GM18861 (cell line): ENCODE results near the gene MMP28.
A peak's percentile ranks its signal among the peaks of the same experiment; 100 is the strongest.

Source experiments
- ATAC-seq: cut with Tn5 transposase; IDR thresholded peaks from one replicate; pipeline ENCODE4 v1.9.1; 2021; ENCODE audit not compliant: unreplicated experiment

MMP28 gene, protein sequence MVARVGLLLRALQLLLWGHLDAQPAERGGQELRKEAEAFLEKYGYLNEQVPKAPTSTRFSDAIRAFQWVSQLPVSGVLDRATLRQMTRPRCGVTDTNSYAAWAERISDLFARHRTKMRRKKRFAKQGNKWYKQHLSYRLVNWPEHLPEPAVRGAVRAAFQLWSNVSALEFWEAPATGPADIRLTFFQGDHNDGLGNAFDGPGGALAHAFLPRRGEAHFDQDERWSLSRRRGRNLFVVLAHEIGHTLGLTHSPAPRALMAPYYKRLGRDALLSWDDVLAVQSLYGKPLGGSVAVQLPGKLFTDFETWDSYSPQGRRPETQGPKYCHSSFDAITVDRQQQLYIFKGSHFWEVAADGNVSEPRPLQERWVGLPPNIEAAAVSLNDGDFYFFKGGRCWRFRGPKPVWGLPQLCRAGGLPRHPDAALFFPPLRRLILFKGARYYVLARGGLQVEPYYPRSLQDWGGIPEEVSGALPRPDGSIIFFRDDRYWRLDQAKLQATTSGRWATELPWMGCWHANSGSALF

DNA sequence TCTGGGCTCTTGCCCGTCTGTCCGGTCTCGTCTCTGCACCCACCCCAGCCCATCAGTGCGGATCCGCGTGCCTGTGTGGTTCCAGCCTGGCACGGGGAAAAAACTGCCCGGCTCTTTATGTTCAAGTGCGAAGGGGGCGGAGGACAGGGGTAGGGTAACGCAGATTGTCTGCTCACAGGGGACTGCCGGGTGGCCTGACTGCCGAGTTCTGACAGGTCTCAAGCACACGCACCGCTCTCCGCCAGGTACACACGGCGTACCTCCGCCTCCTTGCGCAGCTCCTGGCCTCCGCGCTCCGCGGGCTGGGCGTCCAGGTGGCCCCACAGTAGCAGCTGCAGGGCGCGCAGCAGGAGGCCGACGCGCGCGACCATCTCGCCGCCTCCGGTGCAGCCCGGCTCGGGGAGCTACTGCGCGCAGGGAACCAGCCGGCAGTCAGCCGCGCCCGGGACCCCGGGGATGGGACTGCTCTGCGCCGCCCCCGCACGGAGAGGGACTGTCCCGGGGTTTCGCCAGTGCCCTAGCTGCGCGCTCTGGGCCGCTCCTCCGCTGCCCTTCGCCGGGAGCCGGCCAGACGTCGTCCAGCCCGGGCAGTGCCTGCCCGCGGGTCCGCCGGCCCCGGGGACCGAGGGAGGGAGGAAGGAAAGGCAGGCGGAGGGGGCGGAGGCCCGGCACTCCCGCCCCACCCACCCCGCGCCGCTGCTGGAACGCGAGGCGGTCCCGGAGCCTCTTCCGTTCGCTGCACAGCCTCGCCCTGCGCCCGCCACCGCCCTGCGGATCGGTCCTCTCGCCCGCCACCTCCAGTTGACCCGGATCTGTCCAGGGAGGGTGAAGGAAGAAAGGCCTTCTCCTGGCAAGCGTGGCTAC lies at the start of gene MMP28:
TSS of gene MMP28 (minus strand) at position 635 of the 864 bp plus-strand sequence. CDS start at position 371, 264 bp downstream.
- ATAC-seq: no peak

DNA sequence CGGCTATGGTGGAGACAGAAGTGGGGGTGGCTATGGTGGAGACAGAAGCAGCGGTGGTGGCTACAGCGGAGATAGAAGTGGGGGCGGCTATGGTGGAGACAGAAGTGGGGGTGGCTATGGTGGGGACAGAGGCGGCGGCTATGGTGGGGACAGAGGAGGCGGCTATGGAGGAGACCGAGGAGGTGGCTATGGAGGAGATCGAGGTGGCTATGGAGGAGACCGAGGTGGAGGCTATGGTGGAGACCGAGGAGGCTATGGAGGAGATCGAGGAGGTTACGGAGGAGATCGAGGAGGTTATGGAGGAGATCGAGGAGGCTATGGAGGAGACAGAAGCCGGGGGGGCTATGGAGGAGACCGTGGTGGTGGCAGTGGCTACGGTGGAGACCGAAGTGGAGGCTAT lies 49.1 kb upstream of the MMP28 start:
- no peak for ATAC-seq

DNA sequence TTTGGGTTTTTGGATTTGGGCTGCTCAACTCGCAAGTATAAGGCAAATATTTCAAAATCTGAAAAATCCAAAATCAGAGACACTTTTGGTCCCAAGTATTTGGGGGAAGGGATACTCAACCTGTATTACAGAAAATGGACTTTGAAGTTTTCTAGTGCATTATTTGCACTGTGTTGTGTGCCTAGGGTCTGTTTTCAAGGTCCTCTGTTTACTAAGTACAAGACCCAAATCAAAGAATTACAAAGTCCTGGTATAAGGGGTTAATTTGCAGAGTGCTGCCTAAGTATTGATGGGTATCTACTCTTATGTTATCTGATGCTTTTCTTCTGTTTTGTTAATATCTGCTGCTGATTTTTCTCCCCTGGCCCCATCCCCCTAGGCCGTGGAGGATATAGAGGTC lies 48.3 kb upstream of the MMP28 start:
- ATAC-seq: no peak

DNA sequence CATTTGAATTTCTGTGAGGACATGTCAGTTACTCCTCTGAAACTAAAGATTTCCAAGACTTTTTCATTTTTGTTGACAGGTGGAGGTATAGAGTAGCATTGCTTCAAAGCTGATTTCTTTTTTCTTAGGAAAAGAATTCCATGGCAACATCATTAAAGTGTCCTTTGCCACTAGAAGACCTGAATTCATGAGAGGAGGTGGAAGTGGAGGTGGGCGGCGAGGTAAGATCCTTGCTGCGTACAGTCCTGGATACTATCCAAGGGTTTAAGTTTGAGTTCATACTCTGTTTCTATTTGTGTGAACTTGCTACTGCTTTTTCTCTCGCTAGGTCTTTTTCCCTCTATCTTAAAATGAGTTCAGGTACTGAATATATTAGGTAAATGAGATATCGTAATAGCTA lies 46.8 kb upstream of the MMP28 start:
- no peak for ATAC-seq

DNA sequence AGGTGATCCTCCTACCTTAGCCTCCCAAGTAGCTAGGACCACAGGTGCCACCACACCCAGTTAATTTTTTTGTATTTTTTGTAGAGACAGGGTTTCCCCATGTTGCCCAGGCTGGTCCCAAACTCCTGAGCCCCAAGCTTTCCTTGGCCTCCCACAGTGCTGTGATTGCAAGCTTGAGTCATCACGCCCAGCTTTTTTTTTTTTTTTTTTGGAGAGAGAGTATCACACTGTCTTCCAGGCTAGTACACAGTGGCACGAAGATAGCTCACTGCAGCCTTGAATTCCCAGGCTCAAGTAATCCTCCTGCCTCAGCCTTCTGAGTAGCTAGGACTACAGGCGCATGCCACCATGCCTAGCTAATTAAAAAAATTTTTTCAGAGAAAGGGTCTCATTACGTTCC lies 46.1 kb upstream of the MMP28 start:
- no peak for ATAC-seq

DNA sequence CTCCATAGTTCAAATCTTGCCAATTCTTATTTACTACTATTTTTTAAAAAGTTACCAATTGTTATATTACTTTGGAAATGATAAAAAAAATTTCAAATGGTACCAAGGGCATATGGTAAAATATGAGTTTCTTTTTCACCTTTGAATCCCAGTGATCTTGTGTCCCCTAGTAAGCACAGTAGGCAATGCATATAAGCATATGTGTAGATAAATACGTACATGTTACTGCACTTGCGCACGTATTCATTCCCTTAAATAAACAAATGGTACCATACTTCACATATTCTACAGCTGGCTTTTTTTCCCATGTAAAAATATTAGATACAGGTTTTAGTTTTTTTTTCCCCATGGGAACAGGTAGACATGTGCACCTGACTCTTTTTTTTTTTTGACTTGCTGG lies 45.7 kb upstream of the MMP28 start:
- no peak for ATAC-seq

DNA sequence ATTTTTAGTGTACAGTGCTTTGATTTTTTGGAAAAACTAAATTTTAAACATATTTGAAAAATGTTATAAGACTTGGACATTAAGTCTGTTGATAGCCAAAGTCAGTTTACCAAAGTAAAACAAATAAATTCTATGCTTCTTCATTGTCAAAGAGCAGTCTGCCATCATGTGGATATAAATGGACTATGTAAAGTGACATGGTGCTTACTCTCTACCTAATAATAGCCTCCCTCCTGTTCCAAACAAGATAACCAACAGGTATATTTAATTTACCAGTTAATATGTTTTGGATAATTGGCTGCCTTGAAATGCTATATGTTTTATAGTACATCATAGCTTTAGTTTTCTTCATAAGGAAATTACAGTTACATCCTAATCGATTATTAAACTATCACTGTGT lies 29.8 kb upstream of the MMP28 start:
- ATAC-seq: no peak

DNA sequence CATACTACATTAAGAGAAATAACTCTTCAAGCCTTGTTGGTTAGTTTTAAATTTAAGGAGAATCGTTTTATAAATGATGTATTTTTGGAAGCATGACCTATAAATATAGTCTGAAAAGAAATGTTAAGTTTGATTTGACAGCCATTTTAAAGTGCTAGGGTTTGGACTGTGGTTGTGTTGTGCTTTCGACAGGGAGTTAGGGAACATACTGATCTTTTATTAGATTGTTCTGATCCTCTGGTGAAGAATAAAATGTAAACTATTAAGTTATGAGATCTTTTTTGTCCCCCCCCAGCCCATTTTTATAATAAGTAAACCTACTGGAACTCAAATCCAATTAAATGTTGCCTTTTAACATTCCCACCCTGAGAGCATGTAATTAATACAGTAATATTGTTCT lies 25.9 kb upstream of the MMP28 start:
- no peak for ATAC-seq

DNA sequence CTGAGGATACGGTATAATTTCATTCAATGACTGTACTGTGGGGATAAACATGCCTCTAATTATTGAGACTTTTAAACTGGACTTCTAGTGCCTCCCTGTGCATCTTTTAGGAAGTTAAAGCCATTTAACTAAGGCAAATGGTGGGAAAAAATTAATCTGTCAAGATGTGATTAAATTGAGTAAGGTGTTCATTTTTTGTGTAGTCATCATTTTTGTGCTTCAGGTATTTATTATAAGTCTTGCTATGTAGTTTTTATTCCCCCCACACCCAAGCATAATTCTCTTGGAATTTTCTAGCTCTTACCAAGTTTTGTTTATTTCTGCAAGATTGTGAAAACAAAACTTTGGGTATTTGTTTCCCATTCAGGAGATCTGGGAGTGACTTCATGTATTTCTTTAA lies 24.0 kb upstream of the MMP28 start:
- ATAC-seq: no peak

DNA sequence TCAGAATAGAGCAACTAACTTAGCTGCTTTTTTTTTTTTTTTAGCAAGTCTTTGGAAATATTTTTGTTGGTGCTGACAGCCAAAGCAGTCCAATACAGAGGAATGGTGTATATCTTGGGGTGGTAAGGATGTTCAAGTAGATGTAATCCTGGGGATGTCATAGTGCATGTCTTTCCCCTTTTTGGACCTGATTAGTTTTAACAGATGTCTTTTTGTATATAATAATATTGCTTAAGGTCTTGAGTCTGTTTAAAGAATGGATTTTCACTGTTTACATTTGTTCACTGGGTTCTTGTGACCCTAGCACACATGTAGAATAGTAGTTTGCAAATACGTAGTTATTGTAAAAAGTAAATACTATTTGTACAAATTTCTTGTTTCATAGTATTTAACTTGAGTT lies 21.8 kb upstream of the MMP28 start:
- no peak for ATAC-seq

DNA sequence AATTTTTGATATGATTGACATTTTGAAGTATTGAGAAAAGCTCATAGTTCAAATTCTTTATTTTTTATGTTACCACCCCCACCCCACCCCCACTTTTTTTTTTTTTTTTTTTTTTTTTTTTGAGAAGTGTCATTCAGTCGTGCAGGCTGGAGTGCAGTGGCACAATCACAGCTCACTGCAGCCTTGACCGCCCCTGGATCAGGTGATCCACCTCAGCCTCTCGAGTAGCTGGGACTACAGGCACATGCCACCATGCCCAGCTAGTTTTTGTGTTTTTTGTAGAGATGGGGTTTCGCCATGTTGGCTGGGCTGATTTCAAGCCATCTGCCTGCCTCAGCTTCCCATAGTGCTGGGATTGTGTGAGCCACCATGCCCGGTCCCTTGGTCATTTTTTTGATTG lies 21.3 kb upstream of the MMP28 start:
- no peak for ATAC-seq

DNA sequence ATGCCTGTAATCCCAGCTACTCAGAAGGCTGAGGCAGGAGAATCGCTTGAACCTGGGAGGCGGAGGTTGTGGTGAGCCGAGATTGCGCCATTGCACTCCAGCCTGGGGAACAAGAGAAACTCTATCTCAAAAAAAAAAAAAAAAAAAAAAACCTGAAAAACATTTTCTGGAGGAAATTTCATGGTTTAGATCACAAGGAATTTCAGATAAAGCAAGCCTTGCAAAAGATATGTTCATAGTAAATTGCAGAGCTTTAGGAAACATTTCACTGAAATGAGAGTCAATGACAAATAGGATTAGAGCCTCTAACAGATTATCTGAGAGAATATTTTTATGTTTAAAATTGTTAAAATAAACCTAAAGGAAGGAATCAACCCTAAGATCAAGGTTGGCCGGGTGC lies 17.0 kb upstream of the MMP28 start:
- no peak for ATAC-seq

DNA sequence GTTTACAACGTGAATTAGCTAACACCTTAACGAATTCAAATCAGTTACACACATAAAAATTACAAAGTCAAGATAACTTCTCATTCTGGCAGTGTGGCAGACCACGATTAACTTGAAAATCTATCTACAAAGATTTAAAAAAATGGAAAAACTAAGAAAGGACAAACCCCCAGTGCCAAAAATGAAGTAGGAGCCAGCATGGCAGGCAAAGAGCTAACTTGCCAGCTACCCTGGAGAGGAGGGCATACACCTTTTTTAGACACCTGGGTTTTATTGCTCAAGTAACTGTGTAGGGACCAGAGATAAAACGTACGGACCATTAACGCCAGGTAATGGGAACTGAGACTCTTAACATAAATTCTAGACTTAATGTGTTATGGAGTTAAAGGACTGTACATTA lies 16.3 kb upstream of the MMP28 start:
- ATAC-seq: no peak

DNA sequence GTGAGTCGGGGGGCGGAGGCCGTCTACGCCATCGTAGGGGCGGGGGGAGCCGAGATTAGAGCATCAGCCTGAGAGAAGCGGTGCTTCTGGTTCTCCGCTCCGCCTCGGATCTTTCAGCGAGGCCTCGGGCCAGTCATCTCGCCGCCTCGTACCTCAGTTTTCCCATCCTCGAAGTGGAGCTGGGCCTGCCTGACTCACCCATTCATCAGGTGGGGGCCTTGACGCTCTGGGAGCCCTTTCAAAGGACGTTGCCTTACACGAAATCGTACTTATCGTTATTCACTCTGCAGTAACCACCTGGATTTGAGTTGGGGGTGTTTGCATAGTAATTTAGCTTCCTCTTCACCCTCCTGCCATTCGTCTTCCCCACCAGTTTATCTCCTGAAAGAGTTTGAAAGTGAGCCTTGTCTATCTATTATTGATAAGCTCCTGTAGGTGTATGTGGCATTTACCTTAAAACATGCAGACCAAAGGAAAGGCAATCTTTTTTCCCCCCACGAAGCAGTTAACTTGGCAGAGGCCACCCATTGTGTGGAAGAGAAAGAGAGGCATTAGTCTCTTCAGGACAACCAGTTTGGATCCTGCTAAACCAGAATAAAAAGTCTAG lies 14.5 kb upstream of the MMP28 start:
- no peak for ATAC-seq

DNA sequence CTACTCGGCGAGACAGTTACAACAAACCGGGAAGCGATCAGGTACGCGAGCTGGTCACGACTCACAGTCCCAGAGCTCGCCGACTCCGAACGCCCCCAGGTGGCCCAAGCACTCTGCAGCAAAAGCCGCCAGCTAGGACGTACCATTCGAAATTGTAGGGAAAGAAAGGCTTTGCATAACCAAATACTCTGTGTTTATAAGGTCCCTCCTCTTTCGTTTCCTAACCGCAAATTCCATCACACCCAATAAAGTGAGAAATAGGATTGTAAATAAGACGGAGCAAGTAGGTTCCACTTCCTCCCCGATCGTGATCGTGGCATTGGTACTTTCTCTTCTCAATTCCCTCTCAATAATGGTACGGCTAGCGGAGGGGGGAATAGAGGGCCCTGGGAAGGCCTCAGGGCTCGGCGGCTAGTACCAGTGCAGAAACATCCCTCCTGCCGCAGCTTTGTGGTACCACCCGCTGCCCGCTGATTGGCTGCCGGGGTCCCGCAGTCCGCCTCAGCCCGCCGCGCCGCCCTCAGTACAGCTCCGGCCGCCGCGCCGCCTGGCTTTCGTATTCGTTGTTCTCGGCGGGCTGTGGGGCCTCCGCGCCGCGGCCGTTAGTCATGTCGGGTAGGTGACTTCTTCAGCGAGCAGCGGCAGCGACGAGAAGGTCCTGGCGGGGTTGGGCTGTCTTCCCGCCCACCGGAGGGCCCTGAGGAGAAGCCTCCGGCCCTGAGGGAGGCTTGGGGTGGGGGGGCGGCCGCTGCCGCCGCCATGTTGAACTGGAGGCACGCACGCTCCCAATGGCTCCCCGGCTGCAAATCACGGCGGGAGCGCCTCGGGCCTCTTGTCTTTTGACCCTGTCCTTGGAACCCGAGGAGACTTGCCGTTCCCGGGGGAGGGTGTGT lies 13.8 kb upstream of the MMP28 start, which contains the start of gene TAF15:
TSS of gene TAF15 (plus strand) at position 523 of the 893 bp plus-strand sequence. CDS start at position 609, 86 bp downstream.
- ATAC-seq: peak; percentile 79

DNA sequence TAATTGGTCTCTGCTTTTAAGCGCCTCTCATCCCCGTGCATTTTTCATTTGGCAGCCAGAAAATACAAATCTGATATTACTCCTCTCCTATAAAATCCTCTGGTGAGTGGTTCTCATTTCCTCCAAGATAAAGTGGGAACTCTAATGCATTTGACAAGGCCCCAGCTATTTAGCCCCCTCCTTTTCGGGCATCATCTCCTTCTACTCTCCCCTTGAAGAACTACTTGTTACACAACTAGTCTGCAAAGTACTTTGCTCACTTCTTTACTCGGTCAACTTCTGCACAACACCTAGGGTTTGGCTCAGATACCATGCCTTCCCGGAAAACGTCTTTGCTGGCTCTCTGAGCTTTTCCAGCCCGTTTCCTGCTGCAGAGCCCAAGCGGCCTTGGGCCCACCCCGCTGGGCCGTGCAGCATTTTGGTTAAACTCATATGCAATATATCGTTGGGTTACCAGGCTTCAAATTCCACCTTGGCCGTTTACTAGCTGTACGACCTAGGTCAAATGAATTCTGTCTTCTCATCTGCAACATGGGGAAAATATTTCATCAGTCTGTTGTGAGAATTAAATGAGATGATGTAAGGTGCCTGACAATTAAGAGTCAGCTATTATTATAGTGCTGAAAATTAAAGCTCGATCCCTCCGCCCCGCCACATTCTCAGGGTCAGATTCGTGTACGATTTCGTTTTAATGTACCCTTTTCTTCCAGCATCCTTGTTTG lies 13.0 kb upstream of the MMP28 start:
- ATAC-seq: no peak

DNA sequence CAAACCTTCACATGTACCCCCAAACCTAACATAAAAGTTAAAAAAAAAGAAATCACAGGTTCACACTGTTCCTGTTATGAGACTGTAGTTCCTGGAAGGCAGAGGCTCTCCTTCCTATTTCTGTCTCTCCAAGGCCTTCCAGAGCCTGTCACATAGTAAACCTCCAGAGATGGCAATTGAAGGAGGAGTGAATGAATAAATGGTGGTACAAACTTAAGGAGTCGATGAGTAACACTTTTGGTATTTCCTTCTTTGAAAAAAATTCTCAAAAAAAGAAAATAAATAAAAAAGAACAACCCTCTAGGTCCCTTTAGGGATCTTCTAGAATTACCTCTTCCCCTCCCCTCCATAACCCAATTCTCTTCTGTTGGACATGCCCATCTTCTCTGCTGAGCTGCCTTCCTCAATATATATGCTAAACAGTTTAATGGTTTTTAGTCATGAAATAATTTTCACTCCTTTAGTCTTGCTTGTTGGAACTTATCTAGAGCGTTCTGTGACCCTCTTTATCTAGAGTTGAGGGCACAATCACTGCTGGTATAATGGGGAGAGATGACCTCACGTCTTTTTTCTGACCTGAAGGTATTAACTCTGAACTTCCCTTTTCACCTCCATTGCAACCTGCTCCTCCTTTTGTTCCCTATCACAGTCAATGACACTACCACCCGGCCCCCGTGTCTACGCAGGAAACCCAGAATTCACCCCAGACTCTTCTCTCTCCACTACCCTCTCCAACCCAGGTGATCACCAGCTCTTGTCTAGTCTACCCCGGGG lies 12.1 kb upstream of the MMP28 start:
- no peak for ATAC-seq

DNA sequence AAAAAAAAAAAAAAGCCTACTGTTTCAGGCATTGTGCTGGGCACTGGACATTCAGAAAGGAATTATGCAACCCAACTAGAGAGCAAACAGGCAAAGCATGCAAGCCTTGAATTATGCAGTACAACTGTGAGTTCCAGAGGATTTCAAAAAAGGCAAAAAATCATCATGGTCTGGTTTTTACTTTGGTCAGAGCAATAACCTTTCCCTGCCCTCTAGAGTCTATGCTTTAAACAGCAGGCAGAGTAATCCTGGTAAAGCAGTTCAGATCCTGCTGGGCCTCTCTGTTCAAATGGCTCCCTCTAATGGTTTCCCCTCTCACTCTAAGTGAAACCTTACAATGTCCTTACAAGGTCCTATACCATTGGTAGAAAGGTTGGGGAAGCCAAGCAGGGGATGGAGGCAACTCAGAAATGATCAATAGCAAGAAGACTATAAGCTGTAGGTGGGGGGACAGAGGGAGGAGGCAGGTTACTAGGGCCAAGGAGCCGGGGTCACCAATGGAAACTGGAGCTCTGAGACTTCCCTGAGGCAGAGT lies 9.3 kb upstream of the MMP28 start:
- ATAC-seq: no peak
